Stimulated activated CD4-positive, alpha-beta T cell treated with anti-CD3 and anti-CD28 coated beads, Interleukin-4, amount 100 ng/mL, for 4 hours (primary cell): Measurements from ENCODE around the gene FAM53B.

Experiments used
- DNase-seq, 2 experiments: peaks; one replicate each; pipeline ENCODE4 v3.0.0-alpha.2; 2020

The FAM53B gene

GRCh38 chr10:124572751-124573150 lies 171.4 kb downstream of the FAM53B start:
- no peak for DNase-seq

- no peak for DNase-seq
Measured at GRCh38 chr10:124570646-124571045, 173.5 kb downstream of the FAM53B start.

DNA sequence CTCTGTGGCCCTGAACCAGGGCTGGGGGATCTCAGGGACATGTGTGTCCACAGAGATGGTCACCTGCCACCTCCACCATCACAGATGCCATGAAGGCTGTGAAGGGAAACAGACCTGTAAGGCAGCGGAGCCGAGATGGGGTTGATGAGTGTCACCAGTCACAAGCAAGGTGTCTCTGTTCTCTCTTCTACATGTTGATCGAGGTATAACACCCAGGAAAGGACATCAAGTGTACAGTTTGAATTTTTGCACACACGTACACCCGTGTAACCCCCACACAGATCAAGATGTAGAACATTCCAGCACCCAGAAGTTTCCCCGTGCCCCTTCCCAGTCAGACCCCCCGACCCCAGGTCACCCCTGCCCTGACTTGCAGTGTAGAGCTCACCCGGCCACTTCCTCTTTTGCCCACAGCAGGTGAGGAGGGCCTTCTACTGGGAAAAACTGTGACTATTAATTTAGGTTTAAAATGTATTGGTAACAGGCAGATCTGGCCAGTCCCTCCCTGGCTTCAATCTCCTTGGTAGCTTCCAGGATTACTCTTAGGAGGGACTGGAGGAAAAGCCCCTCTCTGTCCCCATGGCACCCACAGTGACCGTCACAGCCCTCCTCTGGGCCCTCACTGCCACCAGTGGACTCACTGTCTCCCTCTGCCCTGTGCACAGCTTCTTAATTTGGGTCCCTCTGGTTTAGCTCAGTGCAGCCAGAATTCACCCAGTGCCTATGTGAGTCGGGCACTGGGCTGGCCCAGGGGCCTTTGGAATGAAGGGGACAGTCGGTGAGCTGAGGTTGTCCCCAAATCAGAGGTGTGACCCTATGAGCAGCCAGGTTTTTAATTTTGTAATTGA lies 174.3 kb downstream of the FAM53B start:
- no peak for DNase-seq
